ENCODE data around the gene CCT7.

Gene CCT7

GRCh38 chr2:73253901-73254300 is 19.8 kb downstream of the CCT7 start:
- DNase-seq (ENCODE audit: extremely low read depth, low read depth): no peak
- H3K4me3 ChIP-seq (replicated peaks; ENCODE audit: low read depth, low read length): no peak overlapping the region
- no peak for TF ChIP-seq CTCF (IDR thresholded peaks at IDR 0.05; ENCODE audit: low read depth, low read length, missing control alignments)

- no peak for TF ChIP-seq CTCF (IDR thresholded peaks at IDR 0.05; ENCODE audit: low read depth, low read length, missing control alignments)
- DNase-seq (ENCODE audit: extremely low read depth, low read depth): no peak
- no peak overlapping the region for H3K4me3 ChIP-seq (replicated peaks; ENCODE audit: low read depth, low read length)
Measured at GRCh38 chr2:73254343-73255006, 20.4 kb downstream of the CCT7 start.

- no peak for TF ChIP-seq CTCF (IDR thresholded peaks at IDR 0.05; ENCODE audit: low read depth, low read length, missing control alignments)
- no peak for DNase-seq (ENCODE audit: extremely low read depth, low read depth)
- H3K4me3 ChIP-seq (replicated peaks; ENCODE audit: low read depth, low read length): no peak overlapping the region
Measured at GRCh38 chr2:73255007-73255644, 21.0 kb downstream of the CCT7 start.

- DNase-seq (ENCODE audit: extremely low read depth, low read depth): no peak
- no peak for TF ChIP-seq CTCF (IDR thresholded peaks at IDR 0.05; ENCODE audit: low read depth, low read length, missing control alignments)
- H3K4me3 ChIP-seq (replicated peaks; ENCODE audit: low read depth, low read length): no peak overlapping the region
Measured at GRCh38 chr2:73255907-73256617, 22.0 kb downstream of the CCT7 start.

GRCh38 chr2:73256618-73256922 is 22.5 kb downstream of the CCT7 start:
- no peak overlapping the region for H3K4me3 ChIP-seq (replicated peaks; ENCODE audit: low read depth, low read length)
- DNase-seq (ENCODE audit: extremely low read depth, low read depth): no peak
- TF ChIP-seq CTCF (IDR thresholded peaks at IDR 0.05; ENCODE audit: low read depth, low read length, missing control alignments): no peak

- no peak for DNase-seq (ENCODE audit: extremely low read depth, low read depth)
- no peak for TF ChIP-seq CTCF (IDR thresholded peaks at IDR 0.05; ENCODE audit: low read depth, low read length, missing control alignments)
Measured at GRCh38 chr2:73257021-73257420, 22.9 kb downstream of the CCT7 start.

More at GRCh38 chr2:73257021-73257420, 22.9 kb downstream of the CCT7 start:
- no peak overlapping the region for H3K4me3 ChIP-seq (replicated peaks; ENCODE audit: low read depth, low read length)

All from HFF-Myc (cell line).